ENCODE data around the gene MOCS3. TPM values are rescaled to one million over a fixed set of nuclear protein-coding genes. Genes with fewer than 3 reads are reported as not detected.

MOCS3 gene
- polyA plus RNA-seq, 3 donors: 0.48 to 1.9 (median 1.9) TPM

- H3K27ac Mint-ChIP-seq: no peak overlapping the region
- H3K79me2 ChIP-seq (ENCODE audit: insufficient read depth, low read length): no peaks in the 10 kb centered on the region
- no peaks in the 10 kb centered on the region for H3K36me3 ChIP-seq (replicated peaks in 1 of 2; ENCODE audit: control insufficient read depth in 1 of 2, insufficient read depth in 2 of 2, low read length in 2 of 2)
- H3K9me3 ChIP-seq (replicated peaks in 1 of 2; ENCODE audit: control insufficient read depth in 1 of 2, insufficient read depth in 1 of 2, low read length in 2 of 2): no peaks in the 10 kb centered on the region
- no peak overlapping the region for H3K27ac ChIP-seq (ENCODE audit: low read depth in 1 of 2, low read length in 2 of 2)
- WGBS (ENCODE audit: insufficient coverage): no CpG with 5 or more reads among the region's 3 CpGs
- TF ChIP-seq CTCF (IDR thresholded peaks at IDR 0.05): no peak
- no peak overlapping the region for H3K4me3 Mint-ChIP-seq
- intact Hi-C loops (cut with micrococcal nuclease): no loop called here
- no peak for DNase-seq
- no peaks in the 10 kb centered on the region for H3K36me3 Mint-ChIP-seq
- H3K9ac ChIP-seq (ENCODE audit: insufficient read depth, low read length, poor library complexity, severe bottlenecking): no peak overlapping the region
- H3K4me2 ChIP-seq (replicated peaks; ENCODE audit: extremely low read depth, low read length, poor library complexity, severe bottlenecking): no peak overlapping the region
- no peaks in the 10 kb centered on the region for H3K4me1 Mint-ChIP-seq
- no peaks in the 10 kb centered on the region for H3K9me3 Mint-ChIP-seq
- H3K27me3 ChIP-seq (ENCODE audit: control insufficient read depth in 2 of 2, insufficient read depth in 2 of 2, low read length in 2 of 2): peaks cover 0 to 3% of the 10 kb centered on the region in 2 donors
- no peaks in the 10 kb centered on the region for H3K4me1 ChIP-seq (ENCODE audit: control insufficient read depth in 1 of 2, insufficient read depth in 2 of 2, low read length in 2 of 2)
- H3K4me3 ChIP-seq (replicated peaks in 1 of 3; ENCODE audit: low read depth in 2 of 3, low read length in 3 of 3): no peak overlapping the region
- no peaks in the 10 kb centered on the region for H4K20me1 ChIP-seq (ENCODE audit: insufficient read depth, low read length)
- H2AFZ ChIP-seq (ENCODE audit: insufficient read depth, low read depth, low read length, poor library complexity, severe bottlenecking): no peak overlapping the region
- H3K27me3 Mint-ChIP-seq (ENCODE audit: low read depth in 3 of 3): peaks cover 7 to 21% (median 8%) of the 10 kb centered on the region in 3 donors
These were observed 52.3 kb downstream of the MOCS3 start for GRCh38 chr20:51010932-51011331.

GRCh38 chr20:51011479-51011878 lies 52.9 kb downstream of the MOCS3 start:
- no peaks in the 10 kb centered on the region for H3K9me3 ChIP-seq (replicated peaks in 1 of 2; ENCODE audit: control insufficient read depth in 1 of 2, insufficient read depth in 1 of 2, low read length in 2 of 2)
- Mint-ChIP-seq H3K9me3 (no peaks in the 10 kb centered on the region), H3K27ac (no peak overlapping the region), H3K4me3 (no peak overlapping the region), H3K4me1 (no peaks in the 10 kb centered on the region), H3K27me3 (ENCODE audit: low read depth in 3 of 3) (peaks cover 7 to 19% (median 8%) of the 10 kb centered on the region in 3 donors), H3K36me3 (no peaks in the 10 kb centered on the region)
- no peaks in the 10 kb centered on the region for H3K36me3 ChIP-seq (replicated peaks in 1 of 2; ENCODE audit: control insufficient read depth in 1 of 2, insufficient read depth in 2 of 2, low read length in 2 of 2)
- no peaks in the 10 kb centered on the region for H4K20me1 ChIP-seq (ENCODE audit: insufficient read depth, low read length)
- no peaks in the 10 kb centered on the region for H3K4me1 ChIP-seq (ENCODE audit: control insufficient read depth in 1 of 2, insufficient read depth in 2 of 2, low read length in 2 of 2)
- H3K9ac ChIP-seq (ENCODE audit: insufficient read depth, low read length, poor library complexity, severe bottlenecking): no peak overlapping the region
- no peak overlapping the region for H3K4me3 ChIP-seq (replicated peaks in 1 of 3; ENCODE audit: low read depth in 2 of 3, low read length in 3 of 3)
- TF ChIP-seq CTCF (IDR thresholded peaks at IDR 0.05): no peak
- H3K27me3 ChIP-seq (ENCODE audit: control insufficient read depth in 2 of 2, insufficient read depth in 2 of 2, low read length in 2 of 2): peaks cover 0 to 3% of the 10 kb centered on the region in 2 donors
- H3K79me2 ChIP-seq (ENCODE audit: insufficient read depth, low read length): no peaks in the 10 kb centered on the region
- DNase-seq: no peak
- intact Hi-C loops (cut with micrococcal nuclease): no loop called here
- no peak overlapping the region for H2AFZ ChIP-seq (ENCODE audit: insufficient read depth, low read depth, low read length, poor library complexity, severe bottlenecking)
- H3K27ac ChIP-seq (ENCODE audit: low read depth in 1 of 2, low read length in 2 of 2): no peak overlapping the region
- no peak overlapping the region for H3K4me2 ChIP-seq (replicated peaks; ENCODE audit: extremely low read depth, low read length, poor library complexity, severe bottlenecking)
- WGBS (ENCODE audit: insufficient coverage): 100% methylated on average over 2 of the region's 4 CpGs
